ENCODE results near the gene MEN1.
A peak's percentile ranks its signal among the peaks of the same experiment; 100 is the strongest.

DNA sequence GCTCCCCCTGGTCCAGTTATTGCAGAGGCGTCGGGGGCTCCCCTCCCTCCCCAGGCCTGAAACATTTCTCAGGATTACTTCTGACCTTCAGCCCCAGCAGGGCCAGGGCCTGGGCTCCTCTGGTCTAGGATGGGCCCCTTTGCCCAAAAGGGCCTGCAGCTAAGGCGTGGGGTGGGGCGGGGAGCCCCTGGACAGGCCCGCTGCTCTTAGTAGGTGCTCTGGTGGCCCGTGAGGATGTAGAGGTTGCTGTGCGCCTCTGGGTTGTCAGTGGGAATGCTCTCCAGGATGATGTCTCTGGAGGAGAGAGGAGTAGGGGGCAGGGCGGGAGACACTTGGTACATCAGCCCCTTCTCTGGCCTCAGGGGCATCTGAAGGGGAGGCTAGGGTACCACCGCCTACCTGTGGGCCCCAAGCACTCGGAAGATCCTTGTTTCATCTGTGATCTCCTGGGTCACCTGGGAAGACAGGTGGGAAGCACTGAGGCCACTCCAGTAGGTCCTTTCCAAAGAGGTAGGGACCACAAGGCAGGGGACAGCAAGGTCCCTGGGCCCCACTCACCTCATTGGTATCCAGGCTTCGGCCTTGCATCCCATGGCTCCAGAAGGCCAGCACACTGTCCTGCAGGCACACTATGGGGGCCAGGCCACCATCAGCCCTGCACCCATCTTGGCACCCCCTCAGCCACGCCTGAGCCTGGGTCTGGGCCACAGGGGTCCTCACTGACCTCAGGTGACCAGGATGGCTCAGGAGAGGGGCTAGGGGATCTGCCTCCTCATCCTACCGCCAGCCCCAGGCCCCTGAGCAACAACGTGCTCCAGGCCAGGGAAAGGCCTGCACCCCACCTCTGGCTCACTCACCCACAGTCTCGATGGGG is 20.8 kb downstream of the MEN1 start:
- TF ChIP-seq, protein P1, sequence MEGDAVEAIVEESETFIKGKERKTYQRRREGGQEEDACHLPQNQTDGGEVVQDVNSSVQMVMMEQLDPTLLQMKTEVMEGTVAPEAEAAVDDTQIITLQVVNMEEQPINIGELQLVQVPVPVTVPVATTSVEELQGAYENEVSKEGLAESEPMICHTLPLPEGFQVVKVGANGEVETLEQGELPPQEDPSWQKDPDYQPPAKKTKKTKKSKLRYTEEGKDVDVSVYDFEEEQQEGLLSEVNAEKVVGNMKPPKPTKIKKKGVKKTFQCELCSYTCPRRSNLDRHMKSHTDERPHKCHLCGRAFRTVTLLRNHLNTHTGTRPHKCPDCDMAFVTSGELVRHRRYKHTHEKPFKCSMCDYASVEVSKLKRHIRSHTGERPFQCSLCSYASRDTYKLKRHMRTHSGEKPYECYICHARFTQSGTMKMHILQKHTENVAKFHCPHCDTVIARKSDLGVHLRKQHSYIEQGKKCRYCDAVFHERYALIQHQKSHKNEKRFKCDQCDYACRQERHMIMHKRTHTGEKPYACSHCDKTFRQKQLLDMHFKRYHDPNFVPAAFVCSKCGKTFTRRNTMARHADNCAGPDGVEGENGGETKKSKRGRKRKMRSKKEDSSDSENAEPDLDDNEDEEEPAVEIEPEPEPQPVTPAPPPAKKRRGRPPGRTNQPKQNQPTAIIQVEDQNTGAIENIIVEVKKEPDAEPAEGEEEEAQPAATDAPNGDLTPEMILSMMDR (IDR thresholded peaks at IDR 0.05 in 8 of 11, conservative IDR thresholded peaks at IDR 0.05 in 3 of 11), result no peak
- no peak for TF ChIP-seq POLR2A (IDR thresholded peaks at IDR 0.05)
- peak in 1 of 3 donors; percentile 21 for TF ChIP-seq POLR2AphosphoS5 (IDR thresholded peaks at IDR 0.05)

Measured in spleen (tissue), 7 donors.